Fibroblast of the aortic adventitia (primary cell): ENCODE results near the gene ZNF547. TPM values are rescaled to one million over a fixed set of nuclear protein-coding genes. Genes with fewer than 3 reads are reported as not detected.

ENCODE experiments used
- DNase-seq: peaks from one replicate; pipeline ENCODE4 v3.0.0-alpha.2; 2010; ENCODE audit warnings: low read depth
- H3K4me3 ChIP-seq: 2 replicates; pipeline ENCODE4 v1.5.1; 2011; ENCODE audit warnings: low read depth, mild to moderate bottlenecking, control low read depth, low read length, moderate library complexity
- total RNA-seq: library from RNA; depleted of rRNA; stranded (reverse); fragments of >200 nt; gene quantifications from 2 replicates; pipeline ENCODE4 v1.2.3, GENCODE V29; 2012; ENCODE audit warnings: low replicate concordance
- TF ChIP-seq, protein P1 (sequence below): IDR thresholded peaks from 2 replicates; pipeline ENCODE4 v1.5.1; 2011; ENCODE audit warnings: mild to moderate bottlenecking, low read length, control low read depth, inconsistent platforms; ENCODE audit not compliant: insufficient read depth

The ZNF547 gene
- total RNA-seq, 1 donor, result 4.1 TPM

DNA sequence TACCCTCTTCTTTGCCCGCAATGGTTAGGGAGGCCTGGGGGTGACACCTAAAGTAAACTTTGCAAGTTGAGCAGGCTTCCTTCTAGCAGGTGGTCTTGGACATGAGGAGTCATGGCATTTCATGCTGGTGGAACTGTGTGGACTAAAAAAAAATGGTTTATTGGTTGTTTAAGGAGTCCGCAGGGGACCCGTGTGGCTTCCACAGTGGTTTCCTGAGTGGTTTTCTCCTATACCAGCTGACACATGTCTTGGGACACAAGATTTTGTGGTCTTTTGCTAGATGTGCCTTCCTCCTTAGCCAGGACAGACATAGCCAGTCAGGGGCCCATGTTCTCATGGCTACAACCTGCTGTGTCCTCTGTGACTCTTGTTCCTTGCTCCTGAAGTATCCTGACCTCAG is 41.6 kb upstream of the ZNF547 start:
- no peak for DNase-seq
- peak overlapping the region; percentile 85 for H3K4me3 ChIP-seq
- TF ChIP-seq, protein P1, sequence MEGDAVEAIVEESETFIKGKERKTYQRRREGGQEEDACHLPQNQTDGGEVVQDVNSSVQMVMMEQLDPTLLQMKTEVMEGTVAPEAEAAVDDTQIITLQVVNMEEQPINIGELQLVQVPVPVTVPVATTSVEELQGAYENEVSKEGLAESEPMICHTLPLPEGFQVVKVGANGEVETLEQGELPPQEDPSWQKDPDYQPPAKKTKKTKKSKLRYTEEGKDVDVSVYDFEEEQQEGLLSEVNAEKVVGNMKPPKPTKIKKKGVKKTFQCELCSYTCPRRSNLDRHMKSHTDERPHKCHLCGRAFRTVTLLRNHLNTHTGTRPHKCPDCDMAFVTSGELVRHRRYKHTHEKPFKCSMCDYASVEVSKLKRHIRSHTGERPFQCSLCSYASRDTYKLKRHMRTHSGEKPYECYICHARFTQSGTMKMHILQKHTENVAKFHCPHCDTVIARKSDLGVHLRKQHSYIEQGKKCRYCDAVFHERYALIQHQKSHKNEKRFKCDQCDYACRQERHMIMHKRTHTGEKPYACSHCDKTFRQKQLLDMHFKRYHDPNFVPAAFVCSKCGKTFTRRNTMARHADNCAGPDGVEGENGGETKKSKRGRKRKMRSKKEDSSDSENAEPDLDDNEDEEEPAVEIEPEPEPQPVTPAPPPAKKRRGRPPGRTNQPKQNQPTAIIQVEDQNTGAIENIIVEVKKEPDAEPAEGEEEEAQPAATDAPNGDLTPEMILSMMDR, result no peak

DNA sequence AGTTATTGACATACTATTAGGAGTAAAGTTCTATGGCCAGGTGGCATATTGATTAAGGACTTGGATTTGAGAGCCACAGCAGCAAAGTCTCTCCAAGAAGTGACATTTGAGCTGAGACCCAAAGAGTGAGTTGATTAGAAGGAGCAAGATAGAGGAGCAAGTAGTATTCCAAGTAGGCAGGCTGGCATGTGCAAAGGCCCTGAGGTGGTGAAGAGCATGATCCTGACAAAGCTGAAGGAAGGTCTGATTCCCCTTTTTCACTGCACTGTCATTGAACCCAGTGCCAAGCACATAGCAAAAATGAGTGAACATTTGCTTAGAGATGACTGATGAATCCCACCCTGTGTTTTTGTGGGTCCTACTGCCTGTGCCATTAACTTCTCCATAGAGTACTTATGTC is 38.4 kb upstream of the ZNF547 start:
- H3K4me3 ChIP-seq, result no peak overlapping the region
- DNase-seq, result no peak
- TF ChIP-seq, protein P1, result no peak

DNA sequence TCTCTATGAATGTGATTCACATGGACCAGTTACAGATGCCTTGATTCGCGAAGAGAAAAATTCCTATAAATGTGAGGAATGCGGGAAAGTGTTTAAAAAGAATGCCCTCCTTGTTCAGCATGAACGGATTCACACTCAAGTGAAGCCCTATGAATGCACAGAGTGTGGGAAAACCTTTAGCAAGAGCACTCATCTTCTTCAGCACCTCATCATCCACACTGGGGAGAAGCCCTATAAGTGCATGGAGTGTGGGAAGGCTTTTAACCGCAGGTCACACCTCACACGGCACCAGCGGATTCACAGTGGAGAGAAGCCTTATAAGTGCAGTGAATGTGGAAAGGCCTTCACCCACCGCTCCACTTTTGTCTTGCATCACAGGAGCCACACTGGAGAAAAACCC is 35.4 kb upstream of the ZNF547 start:
- no peak overlapping the region for H3K4me3 ChIP-seq
- TF ChIP-seq, protein P1, result no peak
- no peak for DNase-seq

DNA sequence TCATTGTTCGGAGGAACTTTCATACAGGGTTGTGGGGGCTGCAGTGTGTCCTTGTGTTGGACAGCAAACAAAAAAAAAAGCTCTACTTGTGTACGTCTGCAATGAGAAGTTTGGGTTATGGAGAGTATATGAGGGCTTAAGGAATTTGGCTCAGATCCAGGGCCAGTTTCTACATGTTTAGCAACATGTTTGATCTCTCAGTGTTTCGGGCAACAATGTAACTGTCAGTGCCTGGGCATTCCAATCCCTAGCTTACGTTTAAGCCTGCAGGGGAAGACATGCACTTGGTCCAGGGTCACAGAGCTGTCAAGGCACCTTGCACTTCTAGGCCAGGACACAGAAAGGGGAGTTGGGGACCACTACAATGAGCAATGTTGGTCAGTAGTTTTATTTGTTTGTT is 29.2 kb upstream of the ZNF547 start:
- TF ChIP-seq, protein P1, result no peak
- no peak overlapping the region for H3K4me3 ChIP-seq
- DNase-seq, result peak; percentile 15

DNA sequence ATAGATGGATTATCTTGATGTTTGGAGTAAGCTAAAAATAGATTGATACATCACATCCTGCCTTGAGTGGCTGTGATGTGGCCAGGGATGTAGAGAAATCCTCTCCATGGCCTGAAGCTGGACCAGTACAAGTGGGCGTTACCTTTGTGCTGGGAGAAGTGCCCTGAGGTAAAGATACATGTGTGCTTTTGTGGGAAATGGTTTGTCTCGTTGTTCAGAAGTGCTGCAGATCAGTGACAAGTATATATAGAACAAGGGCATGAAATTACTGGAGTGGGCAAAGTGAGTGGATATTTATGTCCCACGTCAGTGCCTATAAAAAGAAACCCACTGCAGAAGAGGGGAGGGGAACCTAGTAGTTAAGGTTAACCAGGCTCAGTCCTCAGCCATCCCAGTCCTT is 24.5 kb upstream of the ZNF547 start:
- DNase-seq, result peak; percentile 27
- TF ChIP-seq, protein P1, result no peak
- no peak overlapping the region for H3K4me3 ChIP-seq

DNA sequence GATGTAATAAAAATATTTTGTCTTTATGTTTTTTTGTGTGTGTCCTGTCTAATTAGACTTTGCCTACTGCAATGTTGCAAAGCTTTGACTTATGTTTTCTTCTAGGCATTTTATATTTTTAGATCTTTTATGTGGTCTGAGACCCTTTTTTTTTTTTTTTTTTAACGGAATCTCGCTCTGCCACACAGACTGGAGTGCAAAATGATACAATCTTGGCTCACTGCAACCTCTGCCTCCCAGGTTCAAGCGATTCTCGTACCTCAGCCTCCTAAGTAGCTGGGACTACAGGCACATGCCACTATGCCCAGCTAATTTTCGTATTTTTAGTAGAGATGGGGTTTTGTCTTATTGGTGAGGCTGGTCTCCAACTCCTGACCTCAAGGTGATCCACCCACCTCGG is 20.8 kb upstream of the ZNF547 start:
- H3K4me3 ChIP-seq, result no peak overlapping the region
- TF ChIP-seq, protein P1, result no peak

DNA sequence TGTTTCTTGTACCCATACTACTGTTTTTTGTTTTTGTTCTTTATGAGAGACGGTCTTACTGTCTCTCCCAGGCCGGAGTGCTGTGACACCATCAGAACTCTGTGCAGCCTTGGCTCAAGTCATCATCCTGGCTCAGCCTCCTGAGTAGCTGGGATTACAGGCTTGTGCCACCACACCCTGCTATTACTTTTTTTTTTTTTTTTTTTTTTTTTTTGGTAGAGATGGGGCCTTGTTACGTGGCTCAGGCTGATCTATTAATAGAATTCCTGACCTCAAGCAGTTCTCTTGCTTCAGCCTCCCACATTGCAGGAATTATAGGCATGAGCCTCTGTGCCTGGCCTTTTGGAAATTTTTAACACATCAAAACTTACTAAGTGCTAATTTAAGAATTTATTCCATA is 15.2 kb upstream of the ZNF547 start:
- DNase-seq, result peak; percentile 75
- TF ChIP-seq, protein P1, result no peak
- H3K4me3 ChIP-seq, result no peak overlapping the region

More for the DNA sequence above, 20.8 kb upstream of the ZNF547 start:
- no peak for DNase-seq
